CD14-positive monocyte (primary cell): ENCODE data around the gene NRAS. TPM values are rescaled to one million over a fixed set of nuclear protein-coding genes. Genes with fewer than 3 reads are reported as not detected.

ENCODE experiments used
- DNase-seq, 3 donors: peaks; one replicate each; pipeline ENCODE4 v3.0.0-alpha.2; 2011 to 2022
- H2AFZ ChIP-seq: 2 replicates; pipeline ENCODE4 v1.6.0; 2012; ENCODE audit warnings: mild to moderate bottlenecking, low read depth, low read length, inconsistent platforms; ENCODE audit not compliant: insufficient read depth, poor library complexity, severe bottlenecking
- H3K27ac ChIP-seq, 2 donors: 1 replicate in 1 of 2; 2 replicates in 1 of 2; pipeline ENCODE4 v1.5.1; 2012 to 2013; ENCODE audit warnings: low read length in 2 of 2, control low read depth in 1 of 2, inconsistent platforms in 1 of 2, low read depth in 1 of 2, mild to moderate bottlenecking in 1 of 2
- H3K27me3 ChIP-seq, 2 donors: one replicate each; pipeline versions ENCODE4 v1.6.0 to v1.6.1; 2011 to 2013; ENCODE audit warnings: low read length in 2 of 2; ENCODE audit not compliant: control insufficient read depth in 2 of 2, insufficient read depth in 2 of 2
- H3K36me3 ChIP-seq, 2 donors: replicated peaks in 1 of 2; 1 replicate in 1 of 2; 2 replicates in 1 of 2; pipeline versions ENCODE4 v1.5.1 to v1.6.1; 2012 to 2013; ENCODE audit warnings: low read length in 2 of 2, control low read depth in 1 of 2, inconsistent platforms in 1 of 2, mild to moderate bottlenecking in 1 of 2; ENCODE audit not compliant: insufficient read depth in 2 of 2, control insufficient read depth in 1 of 2
- H3K4me1 ChIP-seq, 2 donors: 1 replicate in 1 of 2; 2 replicates in 1 of 2; pipeline versions ENCODE4 v1.5.1 to v1.6.1; 2012 to 2013; ENCODE audit warnings: low read length in 2 of 2, control low read depth in 1 of 2, inconsistent platforms in 1 of 2, mild to moderate bottlenecking in 1 of 2, moderate library complexity in 1 of 2; ENCODE audit not compliant: insufficient read depth in 2 of 2, control insufficient read depth in 1 of 2
- H3K4me2 ChIP-seq: replicated peaks from 2 replicates; pipeline ENCODE3; 2012; ENCODE audit warnings: low read length, moderate library complexity, mild to moderate bottlenecking; ENCODE audit not compliant: poor library complexity, severe bottlenecking; ENCODE audit errors: extremely low read depth
- H3K4me3 ChIP-seq, 3 experiments: fragments of 200-600 bp in 1 of 3; sonication (generic) in 1 of 3; replicated peaks in 1 of 3; 1 replicate in 2 of 3; 2 replicates in 1 of 3; pipeline ENCODE4 v1.5.1; 2011 to 2013; ENCODE audit warnings: low read length in 3 of 3, mild to moderate bottlenecking in 3 of 3, control low read depth in 2 of 3, low read depth in 2 of 3, inconsistent platforms in 1 of 3, moderate library complexity in 1 of 3
- H3K79me2 ChIP-seq: 2 replicates; pipeline ENCODE4 v1.6.0; 2012; ENCODE audit warnings: mild to moderate bottlenecking, control low read depth, inconsistent platforms, low read length, moderate library complexity; ENCODE audit not compliant: insufficient read depth
- H3K9ac ChIP-seq: 2 replicates; pipeline ENCODE4 v1.6.0; 2017; ENCODE audit warnings: low read length, mild to moderate bottlenecking; ENCODE audit not compliant: insufficient read depth, poor library complexity, severe bottlenecking
- H3K9me3 ChIP-seq, 2 donors: replicated peaks in 1 of 2; 1 replicate in 1 of 2; 2 replicates in 1 of 2; pipeline versions ENCODE4 v1.5.1 to v1.6.1; 2012 to 2013; ENCODE audit warnings: low read length in 2 of 2, control low read depth in 1 of 2; ENCODE audit not compliant: control insufficient read depth in 1 of 2, insufficient read depth in 1 of 2
- H4K20me1 ChIP-seq: 2 replicates; pipeline ENCODE4 v1.6.0; 2012; ENCODE audit warnings: mild to moderate bottlenecking, low read length, control low read depth, moderate library complexity; ENCODE audit not compliant: insufficient read depth
- H3K27ac Mint-ChIP-seq, 7 donors: one replicate each; pipeline ENCODE4 v1.8.0; 2020; ENCODE audit warnings: mild to moderate bottlenecking in 7 of 7, mixed read lengths in 7 of 7, moderate library complexity in 6 of 7, inconsistent platforms in 2 of 7
- H3K27me3 Mint-ChIP-seq, 3 donors: one replicate each; pipeline ENCODE4 v1.8.0; 2021 to 2022; ENCODE audit warnings: low read depth in 3 of 3, mild to moderate bottlenecking in 3 of 3, mixed read lengths in 3 of 3, moderate library complexity in 3 of 3, inconsistent platforms in 1 of 3
- H3K36me3 Mint-ChIP-seq, 2 donors: one replicate each; pipeline ENCODE4 v1.8.0; 2020; ENCODE audit warnings: mixed read lengths in 2 of 2, inconsistent platforms in 1 of 2, mild to moderate bottlenecking in 1 of 2
- H3K4me1 Mint-ChIP-seq: one replicate; pipeline ENCODE4 v1.8.0; 2020; ENCODE audit warnings: mild to moderate bottlenecking, mixed read lengths
- H3K4me3 Mint-ChIP-seq, 2 donors: one replicate each; pipeline ENCODE4 v1.8.0; 2020; ENCODE audit warnings: mild to moderate bottlenecking in 2 of 2, mixed read lengths in 2 of 2, moderate library complexity in 1 of 2
- H3K9me3 Mint-ChIP-seq, 7 donors: one replicate each; pipeline ENCODE4 v1.8.0; 2020 to 2022; ENCODE audit warnings: mixed read lengths in 7 of 7, mild to moderate bottlenecking in 6 of 7, moderate library complexity in 6 of 7, inconsistent platforms in 2 of 7
- CTCF ChIP-seq: fragments of 200-600 bp; IDR thresholded peaks from one replicate; pipeline ENCODE4 v1.8.0; 2022; ENCODE audit warnings: antibody characterized with exemption, mild to moderate bottlenecking
- WGBS: methylation state at CpG from one replicate; pipeline ENCODE4 v1.1.5; 2013; ENCODE audit warnings: missing lambda C conversion rate; ENCODE audit not compliant: insufficient coverage; 5-methylcytosine and 5-hydroxymethylcytosine counted together
- intact Hi-C, 2 donors: fragments of 100-400 bp; cut with micrococcal nuclease; formaldehyde crosslinking; loops; one replicate each; pipeline versions ENCODE4 v1.15.0 to v1.15.1; 2023
- polyA plus RNA-seq, 3 donors: library from polyadenylated mRNA; depleted of rRNA in 1 of 3; unstranded in 2 of 3; stranded (reverse) in 1 of 3; fragments of 300-500 nt in 2 of 3; fragments of >200 nt in 1 of 3; fragmentation: Illumina TruSeq in 2 of 3; gene quantifications; 1 replicate in 2 of 3; 2 replicates in 1 of 3; pipeline ENCODE4 v1.2.3, GENCODE V29; 2012 to 2021

NRAS gene
- polyA plus RNA-seq, 3 donors: 12.2 to 42.7 (median 40.8) TPM

- H3K4me1 Mint-ChIP-seq: peaks cover 14% of the 10 kb centered on the region
- H3K27me3 Mint-ChIP-seq: no peaks in the 10 kb centered on the region
- H3K36me3 Mint-ChIP-seq: peaks cover 58 to 71% of the 10 kb centered on the region in 2 donors
- DNase-seq: peak in 1 of 3 donors; percentile 7
- H3K9me3 Mint-ChIP-seq: no peaks in the 10 kb centered on the region
- intact Hi-C loops: loop anchor here in 1 of 2 donors (5.0 kb wide), 1 partner anchor 38 kb away; the partner anchor contains the start of gene CSDE1
- no peak overlapping the region for H3K4me3 Mint-ChIP-seq
- Histone ChIP-seq H3K4me1 (peaks cover 13 to 16% of the 10 kb centered on the region in 2 donors), H3K4me3 (no peak overlapping the region), H3K27me3 (no peaks in the 10 kb centered on the region), H3K9ac (no peak overlapping the region), H4K20me1 (peaks cover 2% of the 10 kb centered on the region), H3K9me3 (no peaks in the 10 kb centered on the region), H3K79me2 (peaks cover 33% of the 10 kb centered on the region), H2AFZ (no peak overlapping the region), H3K36me3 (peaks cover 70 to 75% of the 10 kb centered on the region in 2 donors), H3K27ac (peak overlapping the region in 1 of 2 donors; percentile 33), H3K4me2 (no peak overlapping the region)
- TF ChIP-seq CTCF: no peak
- peak overlapping the region in 3 of 7 donors; percentile 21 to 45 (median 36) for H3K27ac Mint-ChIP-seq
- WGBS: 97% methylated on average over 7 of the region's 11 CpGs
Observed at GRCh38 chr1:114718661-114719423, 2.3 kb upstream of the NRAS start.

DNA sequence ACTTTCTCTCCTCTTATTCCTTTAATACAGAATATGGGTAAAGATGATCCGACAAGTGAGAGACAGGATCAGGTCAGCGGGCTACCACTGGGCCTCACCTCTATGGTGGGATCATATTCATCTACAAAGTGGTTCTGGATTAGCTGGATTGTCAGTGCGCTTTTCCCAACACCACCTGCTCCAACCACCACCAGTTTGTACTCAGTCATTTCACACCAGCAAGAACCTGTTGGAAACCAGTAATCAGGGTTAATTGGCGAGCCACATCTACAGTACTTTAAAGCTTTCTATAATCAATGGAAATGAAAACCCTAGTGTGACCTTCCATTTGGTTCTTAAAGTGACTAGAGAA is 643 bp downstream of the NRAS start:
- H3K27me3 ChIP-seq: no peaks in the 10 kb centered on the region
- H3K36me3 Mint-ChIP-seq: peaks cover 53 to 65% of the 10 kb centered on the region in 2 donors
- TF ChIP-seq CTCF: no peak
- peak overlapping the region; percentile 81 for H3K4me2 ChIP-seq
- no peaks in the 10 kb centered on the region for H3K9me3 ChIP-seq
- intact Hi-C loops: loop anchor here (2.0 to 5.0 kb wide), 2 partner anchors 41 kb away; partner anchors contain the start of gene CSDE1 (in 2 of the 2)
- H4K20me1 ChIP-seq: no peaks in the 10 kb centered on the region
- H3K27me3 Mint-ChIP-seq: peaks cover 0 to 1% (median 0%) of the 10 kb centered on the region in 3 donors
- no peak for DNase-seq
- peaks cover 31% of the 10 kb centered on the region for H3K79me2 ChIP-seq
- peak overlapping the region; percentile 98 for H3K9ac ChIP-seq
- peaks cover 61 to 75% of the 10 kb centered on the region in 2 donors for H3K36me3 ChIP-seq
- peak overlapping the region; percentile 93 to 99 for H3K27ac ChIP-seq
- H3K4me1 Mint-ChIP-seq: peaks cover 14% of the 10 kb centered on the region
- peak overlapping the region; percentile 85 to 100 (median 92) for H3K4me3 ChIP-seq
- peaks cover 13 to 16% of the 10 kb centered on the region in 2 donors for H3K4me1 ChIP-seq
- peak overlapping the region; percentile 96 to 98 for H3K4me3 Mint-ChIP-seq
- H3K27ac Mint-ChIP-seq: peak overlapping the region; percentile 97 to 100 (median 99)
- H3K9me3 Mint-ChIP-seq: no peaks in the 10 kb centered on the region
- peak overlapping the region; percentile 76 for H2AFZ ChIP-seq
- WGBS: no CpG with 5 or more reads among the region's 4 CpGs
